ENCODE data around the gene SNTA1. TPM values are rescaled to one million over a fixed set of nuclear protein-coding genes. Genes with fewer than 3 reads are reported as not detected.

SNTA1 gene
- total RNA-seq, 1 experiment from 2014 or later = 9.9 TPM

DNA sequence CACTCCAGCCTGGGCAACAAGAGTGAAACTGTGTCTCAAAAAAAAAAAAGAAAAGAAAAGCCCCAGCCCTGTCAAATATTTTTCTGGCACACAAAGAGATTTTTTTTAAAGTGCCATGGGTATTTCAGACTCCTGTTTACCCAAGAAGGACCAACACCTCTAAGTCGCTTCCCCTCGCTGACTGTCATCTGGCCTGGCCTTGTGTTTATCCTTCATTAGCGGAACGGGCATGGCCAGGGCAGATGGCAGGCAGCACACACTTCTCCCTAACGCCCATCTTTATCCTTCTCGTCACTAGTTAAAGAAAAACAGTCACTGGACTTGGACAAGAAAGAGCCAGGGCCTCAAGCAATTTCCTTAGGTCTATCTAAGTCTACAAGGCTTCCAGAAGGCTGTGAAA is 39.0 kb upstream of the SNTA1 start:
- no peak overlapping the region for H3K18ac ChIP-seq (ENCODE audit: insufficient read length, low read depth, low read length)
- WGBS (ENCODE audit: extremely low coverage, insufficient read length, low lambda C conversion rate) = no CpG with 5 or more reads among the region's 6 CpGs
- H2AFZ ChIP-seq (ENCODE audit: low read length) = no peak overlapping the region
- H3K27me3 Mint-ChIP-seq (ENCODE audit: low read depth) = no peaks in the 10 kb centered on the region; the same call in 1 of the 2 replicates
- no peak overlapping the region for H4K8ac ChIP-seq (replicated peaks; ENCODE audit: insufficient read length, low read depth, low read length)
- H2BK12ac ChIP-seq (ENCODE audit: insufficient read length, low read depth, low read length) = no peak overlapping the region
- H3K27ac Mint-ChIP-seq = peak overlapping the region in 1 of 3 experiments; percentile 30; a peak in 1 of 7 replicates
- no peak overlapping the region for H3K9ac ChIP-seq (ENCODE audit: extremely low read depth, insufficient read length, low read length)
- H3K4ac ChIP-seq (ENCODE audit: low read depth, low read length) = no peak overlapping the region
- H3K9me3 Mint-ChIP-seq = no peaks in the 10 kb centered on the region
- no peak overlapping the region for H2AK5ac ChIP-seq (ENCODE audit: insufficient read length, low read length)
- H3K27me3 ChIP-seq (ENCODE audit: insufficient read depth, low read length) = no peaks in the 10 kb centered on the region
- no peak overlapping the region for H3K56ac ChIP-seq (ENCODE audit: insufficient read length, low read depth, low read length)
- no peak overlapping the region for H2BK5ac ChIP-seq (ENCODE audit: insufficient read length, low read length)
- H2BK15ac ChIP-seq (ENCODE audit: low read depth, low read length) = no peak overlapping the region
- no peak overlapping the region for H3T11ph ChIP-seq (ENCODE audit: low read length)
- no peak overlapping the region for H3K27ac ChIP-seq (ENCODE audit: insufficient read length, low read depth, low read length)
- H3K4me2 ChIP-seq (ENCODE audit: insufficient read depth, insufficient read length, low read length) = no peak overlapping the region
- H4K91ac ChIP-seq (ENCODE audit: insufficient read length, low read depth, low read length) = no peak overlapping the region
- no peak overlapping the region for H3K14ac ChIP-seq (ENCODE audit: insufficient read depth, low read length)
- no peaks in the 10 kb centered on the region for H3K79me2 ChIP-seq (ENCODE audit: insufficient read depth, low read length)
- DNase-seq = no peak
- H2BK20ac ChIP-seq (ENCODE audit: low read depth, low read length, poor library complexity, severe bottlenecking) = no peak overlapping the region
- no peaks in the 10 kb centered on the region for H3K23me2 ChIP-seq (ENCODE audit: insufficient read length, low read depth, low read length, poor library complexity, severe bottlenecking)
- H3K4me3 Mint-ChIP-seq = no peak overlapping the region
- no peaks in the 10 kb centered on the region; a peak in 1 of 7 replicates for H3K36me3 Mint-ChIP-seq (ENCODE audit: insufficient read depth in 1 of 3, low read depth in 3 of 3)
- H4K5ac ChIP-seq (ENCODE audit: insufficient read length, low read depth, low read length) = no peak overlapping the region
- H4K20me1 ChIP-seq (ENCODE audit: control insufficient read depth, insufficient read depth, insufficient read length) = no peaks in the 10 kb centered on the region
- H3K4me1 Mint-ChIP-seq = peaks cover 11 to 15% of the 10 kb centered on the region in 2 experiments
- H3K23ac ChIP-seq (ENCODE audit: insufficient read length, low read depth, low read length) = no peak overlapping the region
- H3K4me1 ChIP-seq (ENCODE audit: insufficient read depth, low read length) = no peaks in the 10 kb centered on the region; the same call in 1 of the 2 replicates
- no peak for TF ChIP-seq CTCF (conservative IDR thresholded peaks at IDR 0.05)
- no peaks in the 10 kb centered on the region for H3K79me1 ChIP-seq (ENCODE audit: insufficient read depth, low read depth, low read length, poor library complexity, severe bottlenecking)
- H2BK120ac ChIP-seq (ENCODE audit: low read depth, low read length, poor library complexity, severe bottlenecking) = no peak overlapping the region
- no peaks in the 10 kb centered on the region for H3K9me3 ChIP-seq (ENCODE audit: control insufficient read depth, low read depth, low read length)

Data from H9 (cell line).